H9 (cell line): ENCODE data around the gene TEX261. TPM values are rescaled to one million over a fixed set of nuclear protein-coding genes. Genes with fewer than 3 reads are reported as not detected.
A peak's percentile ranks its signal among the peaks of the same experiment; 100 is the strongest.

Experiments used
- DNase-seq: peaks from one replicate; pipeline ENCODE4 v3.0.0-alpha.2; 2017
- H2AFZ ChIP-seq: one replicate; pipeline ENCODE4 v1.6.1; 2013; ENCODE audit warnings: mild to moderate bottlenecking, low read length, control low read depth, moderate library complexity
- H2AK5ac ChIP-seq: 2 replicates; pipeline ENCODE4 v1.6.1; 2013; ENCODE audit warnings: low read length, control low read depth, mixed read lengths; ENCODE audit not compliant: insufficient read length
- H2BK120ac ChIP-seq: one replicate; pipeline ENCODE4 v1.6.1; 2013; ENCODE audit warnings: low read depth, mild to moderate bottlenecking, low read length, control low read depth, inconsistent platforms; ENCODE audit not compliant: poor library complexity, severe bottlenecking
- H2BK12ac ChIP-seq: 2 replicates; pipeline ENCODE4 v1.6.1; 2013; ENCODE audit warnings: low read length, control low read depth, mixed read lengths, low read depth; ENCODE audit not compliant: insufficient read length
- H2BK15ac ChIP-seq: 2 replicates; pipeline ENCODE4 v1.6.1; 2013; ENCODE audit warnings: low read depth, low read length, control low read depth
- H2BK20ac ChIP-seq: one replicate; pipeline ENCODE4 v1.6.1; 2013; ENCODE audit warnings: low read depth, mild to moderate bottlenecking, low read length, control low read depth, inconsistent platforms; ENCODE audit not compliant: poor library complexity, severe bottlenecking
- H2BK5ac ChIP-seq: 2 replicates; pipeline ENCODE4 v1.6.1; 2013; ENCODE audit warnings: low read length, control low read depth, mixed read lengths; ENCODE audit not compliant: insufficient read length
- H3K14ac ChIP-seq: 2 replicates; pipeline ENCODE4 v1.6.1; 2013; ENCODE audit warnings: low read length, control low read depth; ENCODE audit not compliant: insufficient read depth
- H3K18ac ChIP-seq: 2 replicates; pipeline ENCODE4 v1.6.1; 2013; ENCODE audit warnings: low read depth, mild to moderate bottlenecking, mixed read lengths, low read length, control low read depth; ENCODE audit not compliant: insufficient read length
- H3K23ac ChIP-seq: 2 replicates; pipeline ENCODE4 v1.6.1; 2013; ENCODE audit warnings: low read length, control low read depth, mixed read lengths, low read depth; ENCODE audit not compliant: insufficient read length
- H3K23me2 ChIP-seq: 2 replicates; pipeline ENCODE4 v1.6.1; 2013; ENCODE audit warnings: low read depth, mild to moderate bottlenecking, mixed read lengths, low read length, control low read depth; ENCODE audit not compliant: insufficient read length, poor library complexity, severe bottlenecking
- H3K27ac ChIP-seq: 2 replicates; pipeline ENCODE4 v1.5.1; 2013; ENCODE audit warnings: low read length, control low read depth, mixed read lengths, low read depth; ENCODE audit not compliant: insufficient read length
- H3K27me3 ChIP-seq: 2 replicates; pipeline ENCODE4 v1.6.1; 2013; ENCODE audit warnings: low read length, control low read depth, inconsistent platforms; ENCODE audit not compliant: insufficient read depth
- H3K4ac ChIP-seq: 2 replicates; pipeline ENCODE4 v1.6.1; 2013; ENCODE audit warnings: low read depth, mild to moderate bottlenecking, control low read depth, inconsistent platforms, low read length, moderate library complexity
- H3K4me1 ChIP-seq: 2 replicates; pipeline ENCODE4 v1.6.1; 2013; ENCODE audit warnings: low read length, control low read depth, inconsistent platforms; ENCODE audit not compliant: insufficient read depth
- H3K4me2 ChIP-seq: 2 replicates; pipeline ENCODE4 v1.6.1; 2013; ENCODE audit warnings: low read length, control low read depth, mixed read lengths; ENCODE audit not compliant: insufficient read length, insufficient read depth
- H3K56ac ChIP-seq: 2 replicates; pipeline ENCODE4 v1.6.1; 2013; ENCODE audit warnings: low read depth, mild to moderate bottlenecking, mixed read lengths, low read length, control low read depth; ENCODE audit not compliant: insufficient read length
- H3K79me1 ChIP-seq: 2 replicates; pipeline ENCODE4 v1.6.1; 2013; ENCODE audit warnings: low read depth, mild to moderate bottlenecking, moderate library complexity, low read length, control low read depth, inconsistent platforms; ENCODE audit not compliant: insufficient read depth, poor library complexity, severe bottlenecking
- H3K79me2 ChIP-seq: 2 replicates; pipeline ENCODE4 v1.6.1; 2013; ENCODE audit warnings: low read length, control low read depth, inconsistent platforms; ENCODE audit not compliant: insufficient read depth
- H3K9ac ChIP-seq: 2 replicates; pipeline ENCODE4 v1.6.1; 2013; ENCODE audit warnings: low read length, control low read depth, mixed read lengths; ENCODE audit not compliant: insufficient read length; ENCODE audit errors: extremely low read depth
- H3K9me3 ChIP-seq: one replicate; pipeline ENCODE4 v1.6.1; 2013; ENCODE audit warnings: low read depth, low read length, inconsistent platforms; ENCODE audit not compliant: control insufficient read depth
- H3T11ph ChIP-seq: one replicate; pipeline ENCODE4 v1.6.1; 2013; ENCODE audit warnings: mild to moderate bottlenecking, low read length, control low read depth, inconsistent platforms
- H4K20me1 ChIP-seq: one replicate; pipeline ENCODE4 v1.6.1; 2013; ENCODE audit not compliant: control insufficient read depth, insufficient read length, insufficient read depth
- H4K5ac ChIP-seq: 2 replicates; pipeline ENCODE4 v1.6.1; 2013; ENCODE audit warnings: low read depth, mild to moderate bottlenecking, mixed read lengths, low read length, control low read depth; ENCODE audit not compliant: insufficient read length
- H4K8ac ChIP-seq: replicated peaks from 2 replicates; pipeline ENCODE4 v1.6.1; 2013; ENCODE audit warnings: low read length, control low read depth, mixed read lengths, low read depth; ENCODE audit not compliant: insufficient read length
- H4K91ac ChIP-seq: 2 replicates; pipeline ENCODE4 v1.6.1; 2013; ENCODE audit warnings: low read depth, mild to moderate bottlenecking, moderate library complexity, mixed read lengths, low read length, control low read depth; ENCODE audit not compliant: insufficient read length
- H3K27ac Mint-ChIP-seq, 3 experiments: 2 replicates in 2 of 3; 3 replicates in 1 of 3; pipeline ENCODE4 v1.8.0; 2020 to 2021; ENCODE audit warnings: mixed read lengths in 3 of 3, mild to moderate bottlenecking in 1 of 3, moderate library complexity in 1 of 3
- H3K27me3 Mint-ChIP-seq: 2 replicates; pipeline ENCODE4 v1.8.0; 2021; ENCODE audit warnings: low read depth, mild to moderate bottlenecking, moderate library complexity, mixed read lengths
- H3K36me3 Mint-ChIP-seq, 3 experiments: 2 replicates in 2 of 3; 3 replicates in 1 of 3; pipeline ENCODE4 v1.8.0; 2020 to 2021; ENCODE audit warnings: low read depth in 3 of 3, mixed read lengths in 3 of 3; ENCODE audit not compliant: insufficient read depth in 1 of 3
- H3K4me1 Mint-ChIP-seq, 2 experiments: 2 replicates each; pipeline ENCODE4 v1.8.0; 2020; ENCODE audit warnings: mixed read lengths in 2 of 2
- H3K4me3 Mint-ChIP-seq, 2 experiments: 2 replicates in 1 of 2; 3 replicates in 1 of 2; pipeline ENCODE4 v1.8.0; 2020 to 2021; ENCODE audit warnings: mild to moderate bottlenecking in 2 of 2, mixed read lengths in 2 of 2, moderate library complexity in 1 of 2
- H3K9me3 Mint-ChIP-seq, 2 experiments: 2 replicates in 1 of 2; 3 replicates in 1 of 2; pipeline ENCODE4 v1.8.0; 2020; ENCODE audit warnings: mild to moderate bottlenecking in 2 of 2, mixed read lengths in 2 of 2, moderate library complexity in 1 of 2
- WGBS: extraction: QIAGEN DNeasy Blood & Tissue Kit; methylation state at CpG from one replicate; pipeline ENCODE4 v1.1.7; 2013; ENCODE audit warnings: missing lambda C conversion rate, low lambda C conversion rate, mixed read lengths; ENCODE audit not compliant: insufficient read length; ENCODE audit errors: extremely low coverage; 5-methylcytosine and 5-hydroxymethylcytosine counted together
- total RNA-seq: library from RNA; stranded (reverse); gene quantifications from 2 replicates; pipeline ENCODE4 v1.2.1, GENCODE V29; 2021
- TF ChIP-seq, protein P1 (sequence below): fragments of 200-600 bp; sonication (generic); conservative IDR thresholded peaks from 3 replicates; pipeline ENCODE4 v1.8.0; 2021; ENCODE audit warnings: antibody characterized with exemption, mild to moderate bottlenecking

TEX261 gene
- total RNA-seq, 1 experiment from 2014 or later, result 19.2 TPM

DNA sequence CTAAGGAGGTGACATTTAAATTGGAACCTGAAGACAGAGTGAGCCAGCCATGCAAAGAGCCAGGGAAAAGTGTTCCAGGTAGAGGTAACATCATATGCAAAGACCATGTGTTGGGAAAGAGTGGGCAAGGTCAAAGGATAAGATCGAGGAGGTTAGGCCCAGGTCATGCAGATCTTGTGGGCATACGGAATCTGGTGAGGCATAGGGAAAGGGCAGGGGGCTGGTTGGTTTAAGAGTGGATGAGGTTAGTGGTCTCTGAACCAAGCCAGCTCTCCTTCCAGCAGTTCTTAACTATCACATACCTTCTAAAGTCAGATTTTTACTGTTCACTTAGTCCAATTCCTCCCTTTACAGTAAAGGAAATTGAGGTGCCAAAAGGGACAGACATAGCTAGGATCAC lies 13.3 kb downstream of the TEX261 start:
- Histone ChIP-seq H2BK15ac (no peak overlapping the region), H2AK5ac (no peak overlapping the region), H2BK5ac (no peak overlapping the region), H3K4me1 (no peaks in the 10 kb centered on the region), H3K79me2 (no peaks in the 10 kb centered on the region), H3K9ac (no peak overlapping the region), H3K18ac (no peak overlapping the region), H3K27me3 (peaks cover 2% of the 10 kb centered on the region; the same call in 1 of the 2 replicates), H3K79me1 (no peaks in the 10 kb centered on the region), H3K14ac (no peak overlapping the region), H2BK20ac (no peak overlapping the region), H4K5ac (no peak overlapping the region), H3K9me3 (no peaks in the 10 kb centered on the region), H4K8ac (no peak overlapping the region), H2AFZ (no peak overlapping the region), H2BK120ac (no peak overlapping the region), H3K4me2 (no peak overlapping the region), H4K20me1 (no peaks in the 10 kb centered on the region), H3T11ph (no peak overlapping the region), H3K23ac (no peak overlapping the region), H3K56ac (no peak overlapping the region), H3K27ac (no peak overlapping the region), H3K23me2 (peaks cover 7% of the 10 kb centered on the region), H3K4ac (no peak overlapping the region), H4K91ac (no peak overlapping the region), H2BK12ac (no peak overlapping the region)
- no CpG with 5 or more reads among the region's 2 CpGs for WGBS
- Mint-ChIP-seq H3K36me3 (peaks cover 0 to 7% (median 7%) of the 10 kb centered on the region in 3 experiments; a peak in 4 of 7 replicates), H3K27ac (no peak overlapping the region), H3K4me3 (no peak overlapping the region), H3K27me3 (peaks cover 34% of the 10 kb centered on the region), H3K4me1 (peaks cover 14 to 15% of the 10 kb centered on the region in 2 experiments), H3K9me3 (no peaks in the 10 kb centered on the region)
- DNase-seq, result peak; percentile 8
- TF ChIP-seq, protein P1, sequence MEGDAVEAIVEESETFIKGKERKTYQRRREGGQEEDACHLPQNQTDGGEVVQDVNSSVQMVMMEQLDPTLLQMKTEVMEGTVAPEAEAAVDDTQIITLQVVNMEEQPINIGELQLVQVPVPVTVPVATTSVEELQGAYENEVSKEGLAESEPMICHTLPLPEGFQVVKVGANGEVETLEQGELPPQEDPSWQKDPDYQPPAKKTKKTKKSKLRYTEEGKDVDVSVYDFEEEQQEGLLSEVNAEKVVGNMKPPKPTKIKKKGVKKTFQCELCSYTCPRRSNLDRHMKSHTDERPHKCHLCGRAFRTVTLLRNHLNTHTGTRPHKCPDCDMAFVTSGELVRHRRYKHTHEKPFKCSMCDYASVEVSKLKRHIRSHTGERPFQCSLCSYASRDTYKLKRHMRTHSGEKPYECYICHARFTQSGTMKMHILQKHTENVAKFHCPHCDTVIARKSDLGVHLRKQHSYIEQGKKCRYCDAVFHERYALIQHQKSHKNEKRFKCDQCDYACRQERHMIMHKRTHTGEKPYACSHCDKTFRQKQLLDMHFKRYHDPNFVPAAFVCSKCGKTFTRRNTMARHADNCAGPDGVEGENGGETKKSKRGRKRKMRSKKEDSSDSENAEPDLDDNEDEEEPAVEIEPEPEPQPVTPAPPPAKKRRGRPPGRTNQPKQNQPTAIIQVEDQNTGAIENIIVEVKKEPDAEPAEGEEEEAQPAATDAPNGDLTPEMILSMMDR, result no peak
